GM06990 (cell line): ENCODE results near the gene GFRA4.

Source experiments
- DNase-seq: peaks from one replicate; pipeline ENCODE4 v3.0.0-alpha.2; 2011; ENCODE audit not compliant: insufficient read length; ENCODE audit errors: extremely low read depth
- H3K27me3 ChIP-seq: replicated peaks from 2 replicates; pipeline ENCODE4 v1.6.0; 2011; ENCODE audit warnings: low read length; ENCODE audit not compliant: control insufficient read depth, insufficient read depth
- H3K36me3 ChIP-seq: 2 replicates; pipeline ENCODE4 v1.5.1; 2011; ENCODE audit warnings: low read length; ENCODE audit not compliant: control insufficient read depth, insufficient read depth
- H3K4me3 ChIP-seq: replicated peaks from 2 replicates; pipeline ENCODE4 v1.5.1; 2011; ENCODE audit warnings: low read depth, mild to moderate bottlenecking, control low read depth, low read length
- TF ChIP-seq, protein P1 (sequence below): IDR thresholded peaks from 2 replicates; pipeline ENCODE4 v1.5.1; 2011; ENCODE audit warnings: low read length, control low read depth, mild to moderate bottlenecking, inconsistent platforms; ENCODE audit not compliant: insufficient read depth, poor library complexity, severe bottlenecking

Gene GFRA4

GRCh38 chr20:3613821-3614440 is 49.3 kb downstream of the GFRA4 start:
- TF ChIP-seq, protein P1, sequence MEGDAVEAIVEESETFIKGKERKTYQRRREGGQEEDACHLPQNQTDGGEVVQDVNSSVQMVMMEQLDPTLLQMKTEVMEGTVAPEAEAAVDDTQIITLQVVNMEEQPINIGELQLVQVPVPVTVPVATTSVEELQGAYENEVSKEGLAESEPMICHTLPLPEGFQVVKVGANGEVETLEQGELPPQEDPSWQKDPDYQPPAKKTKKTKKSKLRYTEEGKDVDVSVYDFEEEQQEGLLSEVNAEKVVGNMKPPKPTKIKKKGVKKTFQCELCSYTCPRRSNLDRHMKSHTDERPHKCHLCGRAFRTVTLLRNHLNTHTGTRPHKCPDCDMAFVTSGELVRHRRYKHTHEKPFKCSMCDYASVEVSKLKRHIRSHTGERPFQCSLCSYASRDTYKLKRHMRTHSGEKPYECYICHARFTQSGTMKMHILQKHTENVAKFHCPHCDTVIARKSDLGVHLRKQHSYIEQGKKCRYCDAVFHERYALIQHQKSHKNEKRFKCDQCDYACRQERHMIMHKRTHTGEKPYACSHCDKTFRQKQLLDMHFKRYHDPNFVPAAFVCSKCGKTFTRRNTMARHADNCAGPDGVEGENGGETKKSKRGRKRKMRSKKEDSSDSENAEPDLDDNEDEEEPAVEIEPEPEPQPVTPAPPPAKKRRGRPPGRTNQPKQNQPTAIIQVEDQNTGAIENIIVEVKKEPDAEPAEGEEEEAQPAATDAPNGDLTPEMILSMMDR = no peak
- Histone ChIP-seq H3K36me3 (no peaks in the 10 kb centered on the region; the same call in 1 of the 2 replicates), H3K27me3 (no peaks in the 10 kb centered on the region)

DNA sequence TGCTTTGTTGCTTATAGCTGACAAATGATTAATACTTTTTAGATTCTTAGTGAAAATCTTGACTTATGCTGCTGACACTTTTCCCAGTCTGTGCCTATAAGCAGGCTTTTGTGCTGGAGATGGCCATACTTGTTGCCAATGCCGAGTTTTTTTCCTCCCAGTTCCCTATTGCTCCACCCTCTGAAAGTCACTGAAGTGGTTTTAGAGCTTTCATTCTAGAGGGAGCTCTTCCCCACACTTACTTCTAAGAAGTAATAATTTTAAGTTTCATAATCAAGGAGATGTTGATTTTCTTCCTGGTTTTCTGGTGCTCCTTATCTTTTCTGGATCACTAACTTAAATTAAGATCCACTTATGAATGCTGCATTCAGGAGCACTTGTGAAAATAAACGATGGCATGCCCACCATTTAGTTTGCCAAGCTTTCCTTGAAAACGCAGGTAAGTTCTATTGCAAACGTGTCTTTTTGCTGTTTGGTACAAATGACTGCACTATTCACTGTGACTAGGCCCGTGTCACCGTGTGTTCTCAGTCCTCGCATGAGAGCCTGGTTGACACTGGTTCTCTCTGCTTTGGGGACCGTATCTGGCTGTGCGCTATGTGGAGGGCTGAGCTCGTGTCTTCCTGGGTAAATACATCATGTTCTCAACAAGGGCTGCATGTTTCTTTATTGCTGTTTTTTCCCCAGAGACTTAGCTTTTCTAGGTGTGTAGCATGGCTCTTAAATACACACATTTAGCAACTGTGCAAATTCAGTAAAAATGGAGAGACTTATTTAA is 50.2 kb downstream of the GFRA4 start:
- no peaks in the 10 kb centered on the region; the same call in 1 of the 2 replicates for H3K36me3 ChIP-seq
- DNase-seq = no peak
- H3K27me3 ChIP-seq = no peaks in the 10 kb centered on the region
- H3K4me3 ChIP-seq = no peak overlapping the region
- TF ChIP-seq, protein P1 = no peak

More at GRCh38 chr20:3613821-3614440, 49.3 kb downstream of the GFRA4 start:
- no peak overlapping the region for H3K4me3 ChIP-seq
- DNase-seq = no peak

- Histone ChIP-seq H3K27me3 (no peaks in the 10 kb centered on the region), H3K4me3 (no peak overlapping the region), H3K36me3 (no peaks in the 10 kb centered on the region)
- TF ChIP-seq, protein P1 = no peak
- no peak for DNase-seq
Measured at GRCh38 chr20:3611901-3612300, 51.3 kb downstream of the GFRA4 start.
